NCI-H2196 treated with DMSO at 0.1 percent for 48 hours (cell line): ENCODE measurements around the gene DHX40.
"Not testable (repeated sequence)": the region's sequence is repeated elsewhere in the genome, so short reads cannot be mapped to it uniquely, and the experiment has no call there.

Experiments
- DNase-seq: peaks from one replicate; lab custom pipeline; 2025; ENCODE audit not compliant: unreplicated experiment; lab: John Stamatoyannopoulos, UW

The DHX40 gene

GRCh38 chr17:59627274-59627673 is 61.9 kb downstream of the DHX40 start:
- DNase-seq = no peak

DNA sequence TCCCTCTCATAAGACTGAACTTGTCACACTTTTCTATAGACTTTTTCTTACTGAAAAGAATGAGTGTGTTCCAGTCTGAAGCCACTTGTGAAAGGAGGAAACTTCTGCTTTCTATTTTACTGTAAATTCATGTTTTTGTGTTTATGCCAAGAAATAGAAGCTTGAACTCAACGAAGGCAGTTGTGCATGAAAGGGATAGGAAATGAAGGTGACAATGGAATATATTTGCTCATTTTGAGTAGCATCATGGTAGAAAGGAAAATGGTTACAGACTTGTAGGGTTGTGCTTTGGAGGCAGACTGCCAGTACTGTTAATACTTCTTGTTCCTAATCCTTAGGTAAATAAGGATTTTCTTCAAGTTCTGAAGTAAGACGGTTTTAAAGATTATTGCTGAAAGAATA is 62.4 kb downstream of the DHX40 start:
- no peak for DNase-seq

- no peak for DNase-seq
Observed at GRCh38 chr17:59629174-59629573, 63.8 kb downstream of the DHX40 start.

DNA sequence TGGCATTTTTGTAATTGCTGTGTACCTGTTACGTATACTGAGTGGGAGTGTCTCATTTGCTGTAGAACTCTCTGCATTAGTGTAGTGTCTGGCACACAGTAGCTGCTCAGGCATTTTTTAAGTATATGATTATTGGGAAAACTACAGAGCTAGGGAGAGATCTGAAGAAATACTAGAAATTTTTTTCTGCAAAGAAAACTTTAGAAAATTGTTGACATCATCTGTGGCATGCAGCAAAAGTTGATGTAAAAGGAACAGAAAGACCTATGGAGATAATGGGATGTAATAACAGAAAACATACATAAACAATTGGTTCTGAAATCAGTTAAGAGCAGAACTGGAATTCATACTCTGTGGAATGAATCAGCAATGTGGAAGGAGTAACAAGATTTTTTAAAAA is 65.9 kb downstream of the DHX40 start:
- no peak for DNase-seq

GRCh38 chr17:59632398-59632797 is 67.0 kb downstream of the DHX40 start:
- DNase-seq = no peak

GRCh38 chr17:59633658-59634359 is 68.4 kb downstream of the DHX40 start:
- no peak for DNase-seq

- DNase-seq = no peak
Observed at GRCh38 chr17:59634632-59635541, 69.5 kb downstream of the DHX40 start.

- no peak for DNase-seq
Observed at GRCh38 chr17:59637611-59638310, 72.4 kb downstream of the DHX40 start.

DNA sequence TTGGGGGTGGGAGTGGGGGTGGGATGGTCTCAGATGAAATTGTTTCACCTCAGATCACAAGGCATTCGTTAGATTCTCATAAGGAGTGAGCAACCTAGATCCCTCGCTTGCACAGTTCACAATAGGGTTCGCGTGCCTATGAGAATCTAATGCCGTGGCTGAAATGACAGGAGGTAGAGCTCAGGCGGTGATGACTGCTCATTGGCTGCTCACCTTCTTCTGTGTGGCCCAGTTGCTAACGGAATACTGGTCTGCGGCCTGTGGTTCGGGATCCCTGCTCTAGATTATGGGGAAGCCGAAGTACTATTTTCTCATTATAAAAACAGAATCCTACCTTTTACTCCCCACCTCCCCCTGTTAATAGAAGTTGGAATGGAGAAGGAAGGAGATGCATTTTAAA is 73.1 kb downstream of the DHX40 start:
- no peak for DNase-seq

DNA sequence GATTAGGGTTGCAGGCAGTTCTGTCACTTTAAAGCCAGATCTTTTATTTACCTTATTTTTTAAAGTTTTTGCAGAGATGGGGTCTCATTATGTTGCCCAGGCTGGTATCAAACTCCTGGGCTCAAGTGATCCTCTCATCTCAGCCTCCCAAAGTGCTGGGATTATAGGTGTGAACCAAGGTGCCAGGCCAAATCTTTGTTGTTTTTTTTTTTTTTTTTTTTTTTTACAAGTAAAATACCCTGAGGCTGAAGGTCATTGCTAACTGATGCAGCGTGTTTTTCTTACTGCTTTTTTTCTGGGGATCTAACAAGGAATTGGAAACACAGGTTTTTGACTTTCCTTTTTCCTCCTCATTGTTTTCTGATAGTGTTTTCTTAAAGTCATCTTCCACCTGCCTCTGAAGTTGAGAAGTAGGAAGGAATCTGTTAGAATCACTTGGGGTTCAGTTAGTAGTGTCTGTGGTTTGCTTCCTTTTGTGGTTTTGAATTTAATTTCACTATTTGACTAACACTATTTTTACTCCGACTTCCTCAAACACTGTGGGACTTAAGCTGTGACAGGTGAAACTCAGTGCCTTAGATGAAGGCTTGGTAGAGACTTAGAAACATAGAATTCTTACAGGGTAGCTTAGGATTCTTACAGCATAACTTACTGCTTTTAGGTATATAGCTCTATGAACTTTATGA is 76.5 kb downstream of the DHX40 start:
- DNase-seq = no peak

GRCh38 chr17:59642565-59642964 is 77.2 kb downstream of the DHX40 start:
- no peak for DNase-seq

DNA sequence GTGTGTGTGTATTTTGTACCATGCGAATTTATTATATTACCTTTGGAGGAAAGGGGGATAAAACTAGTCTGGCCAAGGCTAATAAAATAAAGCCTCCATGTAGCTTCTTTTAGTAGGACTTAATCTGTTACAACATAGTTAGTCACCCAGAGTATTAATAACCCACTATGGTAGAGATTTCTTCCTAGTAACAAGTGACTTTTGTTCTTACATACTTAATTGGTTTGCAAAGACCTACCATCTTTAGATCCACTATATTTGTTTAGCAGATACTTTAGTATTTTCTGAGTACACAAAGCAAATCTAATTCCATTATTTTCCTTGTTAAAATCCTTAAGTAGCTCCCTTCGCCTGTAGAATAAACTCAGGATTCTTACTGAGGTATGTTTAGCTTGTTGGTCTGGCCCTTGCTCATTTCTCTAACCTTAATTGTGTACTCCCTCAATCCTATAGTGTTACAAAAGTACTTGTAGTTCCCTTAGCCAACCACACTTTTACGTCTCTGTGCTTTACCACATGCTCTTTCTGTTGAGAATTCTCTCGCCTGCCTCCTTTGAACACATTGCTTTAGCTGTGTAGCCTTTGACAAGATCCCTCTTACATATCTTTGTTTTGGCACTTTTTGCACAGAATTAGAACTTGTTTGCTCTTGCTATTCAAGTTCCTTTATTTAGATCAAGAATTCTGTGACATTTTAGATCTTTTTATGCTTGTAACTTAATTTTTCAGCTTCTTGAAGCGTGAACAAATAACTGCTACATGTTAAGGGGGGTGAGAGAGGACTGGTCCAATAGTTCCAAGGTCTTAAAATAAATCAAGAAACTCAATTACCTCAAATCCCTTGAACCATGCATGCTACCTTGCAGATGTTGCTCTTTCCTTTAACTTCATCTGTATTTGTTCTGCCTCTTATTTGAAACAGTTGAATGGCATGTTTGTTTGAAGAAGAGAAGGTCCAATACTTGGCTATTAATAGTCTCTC is 78.0 kb downstream of the DHX40 start:
- DNase-seq = no peak

- DNase-seq = no peak
Observed at GRCh38 chr17:59647288-59647687, 81.9 kb downstream of the DHX40 start.

DNA sequence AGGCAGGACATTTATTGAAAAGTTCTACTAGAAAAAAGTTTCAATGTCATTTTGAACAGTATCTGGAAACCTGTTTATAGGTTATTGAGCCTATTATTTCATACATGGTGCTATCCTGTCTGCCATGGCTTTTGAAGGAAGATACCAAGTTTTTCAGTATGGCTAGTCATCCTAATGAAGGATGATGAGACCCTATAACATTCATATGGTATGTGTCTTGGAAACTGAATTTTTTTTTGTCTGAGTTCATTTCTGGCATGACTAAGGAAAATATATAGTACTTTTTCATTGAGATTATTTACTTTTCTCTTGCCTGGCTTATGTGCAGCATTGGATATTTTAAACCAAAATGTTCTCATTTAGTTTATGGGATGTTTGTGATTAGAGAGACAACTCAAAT is 84.5 kb downstream of the DHX40 start:
- no peak for DNase-seq

DNA sequence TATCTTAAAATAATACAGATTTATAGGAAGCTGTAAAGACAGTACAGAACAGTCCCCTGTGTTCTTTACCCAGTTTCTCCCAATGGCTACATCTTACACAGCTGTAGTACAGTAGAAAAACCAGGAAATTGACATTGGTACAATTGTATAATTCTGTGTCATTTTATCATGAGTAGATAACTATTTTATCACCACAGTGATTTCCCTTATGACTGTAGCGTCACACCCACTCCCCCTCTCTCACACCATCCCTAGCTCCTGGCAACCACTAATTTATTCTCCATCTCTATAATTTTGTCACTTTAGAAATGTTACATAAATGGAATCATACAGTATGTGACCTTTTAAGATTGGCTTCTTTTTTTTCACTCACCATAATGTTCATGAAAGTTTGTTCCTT is 85.2 kb downstream of the DHX40 start:
- DNase-seq = no peak

GRCh38 chr17:59651346-59651745 is 85.9 kb downstream of the DHX40 start:
- DNase-seq = no peak

DNA sequence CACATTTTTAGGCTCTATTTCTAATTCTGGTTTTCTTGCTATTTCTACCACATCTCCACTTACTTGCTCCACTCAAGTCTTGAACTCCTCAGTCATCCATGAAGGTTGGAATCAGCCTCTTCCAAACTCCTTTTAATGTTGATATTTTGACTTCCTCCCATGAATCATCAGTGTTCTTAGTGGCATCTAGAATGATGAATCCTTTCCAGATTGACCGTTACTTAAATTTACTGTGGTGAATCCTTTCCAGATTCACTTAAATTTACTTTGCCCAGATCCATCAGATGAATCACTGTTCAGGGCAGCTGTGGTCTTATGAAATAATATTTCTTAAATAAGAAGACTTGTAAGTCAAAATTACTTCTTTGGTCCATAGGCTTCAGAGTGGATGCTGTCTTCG is 86.7 kb downstream of the DHX40 start:
- no peak for DNase-seq

- DNase-seq = not testable (repeated sequence)
Observed at GRCh38 chr17:59656624-59657023, 91.2 kb downstream of the DHX40 start.
